ENCODE data around the gene LSP1.
"Not testable (repeated sequence)": the region's sequence is repeated elsewhere in the genome, so short reads cannot be mapped to it uniquely, and the experiment has no call there.

Gene LSP1

DNA sequence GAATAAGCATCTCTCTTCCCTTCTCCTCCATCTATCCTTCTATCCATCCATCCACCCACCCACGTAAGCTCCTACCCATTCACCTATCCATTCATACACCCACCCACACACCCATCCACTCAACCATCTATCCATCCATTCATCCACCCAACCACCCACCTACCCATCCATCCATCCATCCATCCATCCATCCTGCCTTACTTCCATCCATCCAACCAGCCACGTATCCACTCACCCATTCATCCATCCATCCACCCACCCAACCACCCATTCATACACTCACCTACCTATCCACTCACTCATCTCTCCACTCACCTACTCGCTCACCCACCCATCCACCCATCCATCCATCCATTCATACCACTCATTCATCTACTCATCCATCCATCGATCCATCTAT is 79.8 kb downstream of the LSP1 start:
- no peak for DNase-seq

DNA sequence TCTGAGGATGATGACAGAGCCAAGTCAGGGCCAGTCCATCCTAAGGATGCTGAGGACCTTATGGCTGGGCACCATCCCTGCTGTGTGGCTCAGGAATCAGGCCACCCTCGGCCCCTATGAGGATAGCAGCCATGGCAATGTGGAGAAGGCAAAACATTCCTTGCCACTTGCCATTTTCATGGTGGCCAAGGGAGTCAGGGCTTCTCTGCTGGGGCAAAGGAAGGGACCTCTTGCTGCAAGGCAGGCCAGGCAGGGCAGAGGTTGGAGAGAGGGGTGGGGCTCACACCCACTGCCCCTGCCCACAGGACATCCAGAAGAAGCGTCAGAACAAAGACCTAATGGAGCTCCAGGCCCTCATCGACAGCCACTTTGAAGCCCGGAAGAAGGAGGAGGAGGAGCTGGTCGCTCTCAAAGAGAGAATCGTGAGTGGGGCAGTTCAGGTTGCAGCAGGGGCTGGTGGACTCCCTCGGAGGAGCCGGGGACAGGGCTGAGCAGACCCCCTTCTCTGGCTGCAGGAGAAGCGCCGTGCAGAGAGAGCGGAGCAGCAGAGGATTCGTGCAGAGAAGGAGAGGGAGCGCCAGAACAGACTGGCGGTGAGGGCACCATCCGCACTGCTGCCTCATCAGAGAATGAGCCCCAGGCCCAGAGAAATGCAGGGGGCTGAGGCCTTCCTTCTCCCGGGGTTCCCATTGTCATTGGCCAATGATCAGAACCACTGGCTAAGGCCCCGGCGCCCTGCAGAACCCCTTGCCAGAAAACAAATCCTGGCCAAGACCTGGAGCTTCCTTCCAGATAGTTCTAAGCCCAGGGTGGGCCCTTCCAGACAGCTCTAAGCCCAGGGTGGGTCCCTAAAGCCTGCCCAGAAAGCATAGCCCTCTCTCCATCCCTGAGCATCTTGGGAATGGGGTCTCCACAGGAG is 80.8 kb downstream of the LSP1 start:
- DNase-seq = no peak

DNA sequence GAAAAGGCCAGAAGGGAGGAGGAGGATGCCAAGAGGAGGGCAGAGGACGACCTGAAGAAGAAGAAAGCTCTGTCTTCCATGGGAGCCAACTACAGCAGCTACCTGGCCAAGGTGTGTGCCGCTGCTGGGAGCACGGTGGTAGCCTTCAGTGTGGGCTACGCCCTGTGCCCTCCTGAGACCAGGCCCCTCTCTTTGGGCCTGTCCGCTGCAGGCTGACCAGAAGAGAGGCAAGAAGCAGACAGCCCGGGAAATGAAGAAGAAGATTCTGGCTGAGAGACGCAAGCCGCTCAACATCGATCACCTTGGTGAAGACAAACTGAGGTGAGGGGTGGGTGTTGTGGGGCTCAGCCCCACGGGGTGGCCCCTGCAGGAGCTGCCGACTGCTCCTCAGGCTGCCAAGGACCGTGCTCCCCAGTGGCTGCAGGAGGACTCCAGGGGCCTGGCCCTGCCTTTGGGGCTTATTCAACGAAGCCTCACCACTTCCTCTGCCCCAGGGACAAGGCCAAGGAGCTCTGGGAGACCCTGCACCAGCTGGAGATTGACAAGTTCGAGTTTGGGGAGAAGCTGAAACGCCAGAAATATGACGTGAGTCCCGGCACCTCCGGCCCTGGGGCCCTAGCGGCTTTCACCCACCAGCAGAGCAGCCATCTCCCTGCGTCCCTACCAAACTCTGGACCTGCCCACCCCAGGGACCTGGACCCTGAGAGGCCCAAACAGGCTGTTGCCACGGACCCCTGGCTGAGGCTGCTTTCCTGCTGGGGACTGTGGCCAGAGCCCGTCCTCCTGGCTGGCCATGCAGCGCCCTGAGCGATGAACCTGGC is 81.7 kb downstream of the LSP1 start:
- no peak for DNase-seq

DNA sequence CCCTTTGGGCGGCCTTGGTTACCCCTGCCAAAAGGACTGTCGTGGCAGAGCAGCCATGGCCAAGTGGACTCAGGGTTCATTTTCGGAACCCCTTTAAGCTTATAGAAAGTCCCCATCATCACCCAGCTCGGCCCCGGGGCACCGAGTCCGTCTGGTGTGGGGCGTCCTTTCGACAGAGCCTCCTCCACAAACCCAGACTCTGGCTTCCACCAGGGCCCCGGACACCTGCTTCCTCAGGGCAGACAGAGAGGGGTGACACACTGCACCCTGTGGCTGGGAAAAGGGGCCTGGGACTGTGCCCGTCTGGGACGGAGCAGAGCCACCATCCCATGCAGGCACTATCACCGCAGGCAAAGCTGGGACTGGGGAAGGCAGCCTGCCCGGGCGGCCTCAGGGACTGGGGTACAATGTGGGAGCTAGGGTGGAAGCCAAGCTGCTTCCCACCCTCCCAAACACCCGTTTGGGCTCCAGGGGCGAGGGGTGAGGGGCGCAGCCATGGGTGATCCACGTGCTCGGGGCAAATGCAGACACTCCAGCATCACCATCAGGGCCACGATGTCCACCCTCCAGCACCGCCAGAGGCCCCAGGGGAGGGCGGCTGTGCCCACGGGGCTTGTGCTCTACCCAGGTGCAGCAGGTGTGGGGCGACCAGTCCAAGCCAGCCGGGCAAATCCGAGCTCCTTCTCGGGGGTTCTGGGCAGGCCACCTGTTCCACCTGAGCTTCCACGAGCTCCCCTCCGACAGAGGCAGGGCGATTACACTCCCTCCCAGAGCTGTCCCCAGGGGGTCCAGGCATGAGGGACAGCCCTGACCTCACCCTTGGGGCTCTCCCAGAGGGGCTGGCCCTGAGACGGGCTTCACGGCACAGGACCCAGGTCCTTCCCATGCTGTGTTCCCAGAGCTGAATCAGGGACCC is 82.5 kb downstream of the LSP1 start:
- no peak for DNase-seq

DNA sequence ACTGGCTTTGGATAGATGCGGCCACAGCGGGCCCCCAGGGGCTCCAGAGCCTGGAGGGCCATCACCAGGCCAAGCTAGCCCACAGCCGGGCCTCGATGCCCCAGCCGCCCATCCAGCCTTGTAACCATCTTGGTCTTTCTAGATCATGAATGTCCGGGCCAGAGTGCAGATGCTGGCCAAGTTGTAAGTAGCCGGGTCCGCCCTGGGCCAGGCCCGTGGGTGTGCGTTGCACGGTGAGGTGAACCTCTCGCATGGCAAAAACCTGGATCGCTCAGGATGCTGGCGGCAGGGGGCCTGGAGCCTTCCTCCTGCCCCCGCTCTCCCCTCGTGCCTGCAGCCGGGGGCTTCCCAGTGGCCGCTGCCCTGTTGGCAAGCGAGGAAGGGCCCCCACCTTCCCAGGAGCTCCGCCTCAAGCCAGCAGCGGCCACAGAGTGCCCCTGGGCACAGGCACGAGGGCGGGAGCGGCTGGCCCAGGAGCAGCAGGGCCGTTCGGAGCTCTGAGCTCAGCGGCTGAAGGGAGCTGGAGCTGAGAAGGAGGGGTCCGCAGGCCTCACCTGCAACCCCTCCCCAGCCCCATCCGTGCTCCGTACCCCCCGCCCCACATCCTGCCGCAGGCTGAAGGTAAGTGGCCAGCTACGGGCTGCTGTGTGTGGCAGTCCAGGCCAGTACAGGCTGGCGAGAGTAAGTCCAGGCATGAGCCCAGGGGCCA is 83.3 kb downstream of the LSP1 start:
- no peak for DNase-seq

DNA sequence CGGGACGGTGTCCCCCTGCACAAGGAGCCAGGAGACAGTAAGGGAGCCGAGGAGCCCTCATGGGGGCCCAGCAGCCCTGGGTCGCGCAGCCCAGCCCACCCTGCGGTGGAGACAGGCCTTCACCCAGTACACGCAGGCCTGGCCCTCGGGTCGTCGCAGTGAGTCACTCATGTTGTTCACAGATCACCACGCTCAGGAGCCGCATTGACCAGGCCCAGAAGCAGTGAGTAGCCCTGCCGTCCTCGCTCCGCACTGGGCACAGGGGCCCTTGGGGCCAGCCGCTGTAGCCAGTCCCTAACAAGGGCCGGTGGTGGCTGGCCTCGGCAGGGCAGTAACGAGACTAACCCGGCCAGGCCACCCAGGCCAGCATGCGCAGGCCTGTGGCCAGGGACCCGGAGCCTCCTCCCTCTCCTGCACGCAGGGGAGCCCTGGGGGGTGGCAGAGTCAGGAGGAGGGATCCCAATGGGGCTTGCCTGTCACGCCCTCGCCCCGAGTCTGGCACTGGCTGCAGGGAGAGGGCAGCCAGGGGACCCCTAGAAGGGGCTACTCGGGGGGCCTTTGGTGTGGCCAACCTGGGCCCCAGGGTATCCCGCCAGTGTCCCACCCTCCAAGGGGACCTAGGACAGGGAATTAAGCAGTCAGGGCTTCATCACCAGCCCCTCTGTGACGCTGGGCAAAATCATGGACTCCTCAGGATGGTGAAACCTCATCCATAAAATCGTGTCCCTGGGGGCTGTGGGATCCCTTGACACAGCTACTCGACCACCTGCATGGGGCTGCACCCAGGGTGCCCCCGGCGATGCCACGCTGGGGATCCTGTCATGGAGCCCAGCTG is 84.1 kb downstream of the LSP1 start:
- no peak for DNase-seq

DNA sequence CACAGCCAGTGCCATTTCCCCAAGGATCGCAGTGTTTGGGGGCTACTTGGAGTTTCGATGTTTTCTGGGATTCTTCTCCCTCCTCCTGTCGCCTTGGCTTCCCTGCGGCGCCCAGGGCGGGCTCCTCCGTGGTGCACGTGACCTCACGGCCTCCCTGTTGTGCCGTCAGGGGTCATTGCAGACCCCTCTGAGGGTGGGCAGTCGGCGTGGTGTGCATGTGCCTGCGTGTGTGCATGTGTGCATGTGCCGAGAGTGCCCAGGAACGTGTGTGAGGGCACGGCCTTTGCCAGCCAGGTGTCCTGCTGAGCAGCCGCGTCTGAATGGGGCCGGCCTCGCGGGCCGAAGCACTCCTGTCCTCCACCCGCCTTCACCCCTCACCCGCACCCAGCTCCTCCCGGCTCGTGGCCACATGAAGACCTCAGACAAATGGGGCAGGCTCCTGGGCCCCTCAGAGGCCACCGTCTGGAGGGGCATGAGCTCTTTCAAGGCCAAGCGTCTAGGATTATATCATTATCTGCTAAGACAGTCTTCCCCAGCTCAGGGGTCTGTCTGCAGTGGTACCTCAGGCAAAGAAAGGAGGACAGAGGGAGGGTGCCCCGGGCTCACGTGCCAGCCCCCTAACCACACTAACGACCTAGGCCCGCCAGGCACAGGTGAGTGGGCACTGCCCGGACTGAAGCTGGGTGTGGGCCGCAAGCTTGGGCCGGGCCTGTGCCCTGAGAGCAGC is 84.9 kb downstream of the LSP1 start:
- no peak for DNase-seq

DNA sequence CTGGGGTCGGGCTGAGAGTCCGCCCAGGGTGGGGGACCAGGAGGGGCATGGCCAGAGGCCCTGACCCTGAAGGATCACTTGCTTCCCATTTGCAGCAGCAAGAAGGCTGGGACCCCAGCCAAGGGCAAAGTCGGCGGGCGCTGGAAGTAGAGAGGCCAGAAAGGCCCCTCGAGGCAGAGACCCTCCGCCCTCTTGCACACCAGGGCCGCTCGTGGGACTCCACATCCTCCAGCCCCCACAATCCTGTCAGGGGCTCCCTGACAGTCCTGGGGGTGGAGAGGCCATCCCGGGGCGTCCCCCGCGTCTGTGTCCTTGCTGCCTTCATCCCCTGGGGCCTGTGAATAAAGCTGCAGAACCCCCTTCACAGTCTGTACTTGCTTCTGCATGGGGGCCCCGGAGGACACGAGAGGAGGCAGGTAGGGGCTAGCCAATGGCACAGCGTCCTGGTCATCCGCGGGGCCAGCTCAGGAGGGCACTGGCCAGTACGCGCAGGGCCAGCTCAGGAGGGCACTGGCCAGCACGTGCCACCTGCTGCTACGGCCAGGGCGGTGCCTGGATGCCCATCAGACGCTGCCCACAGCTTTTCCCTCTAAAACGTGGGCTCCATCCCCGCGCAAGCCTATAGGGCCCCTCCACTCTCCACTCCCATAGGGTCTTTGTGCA is 85.6 kb downstream of the LSP1 start:
- no peak for DNase-seq

DNA sequence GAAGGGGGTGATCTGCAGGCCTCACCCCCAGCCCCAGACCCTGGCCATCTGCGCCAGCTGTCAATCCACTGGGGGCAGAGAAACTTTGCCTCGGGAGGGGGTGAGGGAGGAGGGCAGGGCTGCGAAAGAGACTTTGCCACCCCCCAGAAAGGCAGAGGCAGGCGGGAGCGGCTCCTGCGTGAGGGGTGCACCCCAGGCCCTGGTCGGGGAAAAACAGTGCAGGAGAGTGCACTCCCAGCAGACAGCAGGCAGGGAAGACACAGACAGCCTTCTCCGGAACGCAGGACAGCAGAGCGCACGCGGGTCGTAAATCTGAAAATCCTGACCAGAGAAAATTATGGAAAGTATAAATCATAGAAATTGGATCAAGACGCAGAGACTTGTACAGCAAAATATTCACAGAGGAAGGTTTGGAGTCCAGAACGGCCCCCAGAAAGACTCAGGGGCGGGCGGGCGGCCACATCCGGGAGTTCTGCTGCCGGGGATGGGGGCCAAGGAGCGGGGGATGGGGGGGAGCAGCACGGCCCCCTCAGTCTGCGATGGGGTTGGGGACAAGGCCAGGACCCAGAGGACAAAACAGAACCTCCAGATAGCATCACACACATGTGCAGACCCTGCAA is 86.2 kb downstream of the LSP1 start:
- DNase-seq = no peak

DNA sequence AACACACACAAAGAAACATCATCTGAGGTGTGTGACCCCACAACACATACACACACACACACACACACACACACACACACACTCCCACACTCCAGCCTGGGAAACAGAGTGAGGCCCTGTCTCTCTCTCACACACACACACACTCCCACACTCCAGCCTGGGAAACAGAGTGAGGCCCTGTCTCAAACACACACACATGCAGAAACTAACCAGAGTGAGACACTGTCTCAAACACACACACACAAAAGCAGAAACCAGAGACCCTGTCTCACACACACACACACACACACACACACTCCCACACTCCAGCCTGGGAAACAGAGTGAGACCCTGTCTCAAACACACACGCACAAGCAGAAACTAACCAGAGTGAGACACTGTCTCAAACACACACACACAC is 86.9 kb downstream of the LSP1 start:
- not testable (repeated sequence) for DNase-seq

All from NCI-H1930 (cell line).